Transverse colon (tissue), 4 donors: ENCODE results near the gene SYNE1.

Experiments
- EP300 ChIP-seq: sonication (generic); formaldehyde crosslinking; IDR thresholded peaks from one replicate; pipeline ENCODE4 v1.6.1; 2017; ENCODE audit warnings: antibody characterized with exemption, low read depth
- POLR2A ChIP-seq: fragments of 450-650 bp; IDR thresholded peaks from one replicate; pipeline ENCODE4 v1.6.1; 2016; ENCODE audit warnings: antibody characterized with exemption, mild to moderate bottlenecking, moderate library complexity
- POLR2AphosphoS5 ChIP-seq, 3 donors: sonication (generic); formaldehyde crosslinking; IDR thresholded peaks; one replicate each; pipeline ENCODE4 v1.6.1; 2016; ENCODE audit warnings: antibody characterized with exemption in 3 of 3
- TF ChIP-seq, protein P1 (sequence below), 5 experiments: fragments of 200-600 bp in 3 of 5; fragments of 450-650 bp in 2 of 5; sonication (generic) in 3 of 5; IDR thresholded peaks; 1 replicate in 2 of 5; 2 replicates in 3 of 5; pipeline ENCODE4 v1.5.1; 2016 to 2017; ENCODE audit warnings: antibody characterized with exemption in 5 of 5, inconsistent platforms in 3 of 5, mild to moderate bottlenecking in 2 of 5, moderate library complexity in 1 of 5

- TF ChIP-seq POLR2AphosphoS5 (IDR thresholded peaks at IDR 0.05): no peak
- TF ChIP-seq, protein P1, sequence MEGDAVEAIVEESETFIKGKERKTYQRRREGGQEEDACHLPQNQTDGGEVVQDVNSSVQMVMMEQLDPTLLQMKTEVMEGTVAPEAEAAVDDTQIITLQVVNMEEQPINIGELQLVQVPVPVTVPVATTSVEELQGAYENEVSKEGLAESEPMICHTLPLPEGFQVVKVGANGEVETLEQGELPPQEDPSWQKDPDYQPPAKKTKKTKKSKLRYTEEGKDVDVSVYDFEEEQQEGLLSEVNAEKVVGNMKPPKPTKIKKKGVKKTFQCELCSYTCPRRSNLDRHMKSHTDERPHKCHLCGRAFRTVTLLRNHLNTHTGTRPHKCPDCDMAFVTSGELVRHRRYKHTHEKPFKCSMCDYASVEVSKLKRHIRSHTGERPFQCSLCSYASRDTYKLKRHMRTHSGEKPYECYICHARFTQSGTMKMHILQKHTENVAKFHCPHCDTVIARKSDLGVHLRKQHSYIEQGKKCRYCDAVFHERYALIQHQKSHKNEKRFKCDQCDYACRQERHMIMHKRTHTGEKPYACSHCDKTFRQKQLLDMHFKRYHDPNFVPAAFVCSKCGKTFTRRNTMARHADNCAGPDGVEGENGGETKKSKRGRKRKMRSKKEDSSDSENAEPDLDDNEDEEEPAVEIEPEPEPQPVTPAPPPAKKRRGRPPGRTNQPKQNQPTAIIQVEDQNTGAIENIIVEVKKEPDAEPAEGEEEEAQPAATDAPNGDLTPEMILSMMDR (IDR thresholded peaks at IDR 0.05): no peak
- no peak for TF ChIP-seq POLR2A
- TF ChIP-seq EP300: no peak
Observed at GRCh38 chr6:152148412-152148811, 488.8 kb downstream of the SYNE1 start.
